Uterus (tissue), 2 donors: Measurements from ENCODE around the gene INKA1.

Experiments
- CTCF ChIP-seq, 4 experiments: fragments of 200-600 bp in 2 of 4; fragments of 450-650 bp in 2 of 4; sonication (generic) in 2 of 4; IDR thresholded peaks; one replicate each; pipeline ENCODE4 v1.5.1; 2016 to 2019; ENCODE audit warnings: antibody characterized with exemption in 4 of 4, mild to moderate bottlenecking in 2 of 4, moderate library complexity in 1 of 4
- POLR2A ChIP-seq, 2 donors: fragments of 450-650 bp; IDR thresholded peaks; one replicate each; pipeline ENCODE4 v1.6.1; 2016; ENCODE audit warnings: antibody characterized with exemption in 2 of 2, mild to moderate bottlenecking in 1 of 2, moderate library complexity in 1 of 2

GRCh38 chr3:49785565-49786356, 17.3 kb upstream of the INKA1 start:
- TF ChIP-seq CTCF (IDR thresholded peaks at IDR 0.05) (no peak), POLR2A (IDR thresholded peaks at IDR 0.05) (no peak)
